K562 (cell line): ENCODE measurements around the gene PDE4D. TPM values are rescaled to one million over a fixed set of nuclear protein-coding genes. Genes with fewer than 3 reads are reported as not detected.

ENCODE experiments used
- ATAC-seq: fragments of 200-7000 bp; cut with Tn5 transposase; 3 replicates; pipeline ENCODE4 v1.9.1; 2020; ENCODE audit warnings: moderate library complexity
- BruUV-seq: library from RNA; stranded (reverse); fragments of 400-500 nt; replicated peaks from 2 replicates; lab custom pipeline; 2021; lab: Mats Ljungman, UMichigan
- CTCF ChIA-PET: fragments of 300-600 bp; formaldehyde crosslinking; extraction: SDS; loops from one replicate; lab custom pipeline; 2021; ENCODE audit warnings: low intra/inter-chr PET ratio; lab: Yijun Ruan, JAX
- POLR2A ChIA-PET: fragments of 300-600, 350-650 bp; sonication (Branson Sonifier 250); formaldehyde crosslinking; extraction: SDS; loops from one replicate; lab custom pipeline; 2021; ENCODE audit warnings: antibody characterized with exemption, inconsistent platforms; lab: Yijun Ruan, JAX
- DNase-seq, 4 experiments: peaks; one replicate each; pipeline versions ENCODE4 v3.0.0 to v3.0.0-alpha.2; 2011 to 2018; ENCODE audit warnings: low spot score in 3 of 4, mixed read lengths in 3 of 4; ENCODE audit errors: extremely low read depth in 1 of 4
- FAIRE-seq: peaks from 2 replicates; lab custom pipeline; 2011; peaks lifted over from hg19 to GRCh38; lab: Jason Lieb, UNC
- H2AFZ ChIP-seq: 2 replicates; pipeline ENCODE4 v1.6.0; 2011; ENCODE audit warnings: low read depth, low read length, control low read depth, inconsistent platforms
- H3K27ac ChIP-seq: fragments of 200-600 bp; 3 replicates; pipeline ENCODE4 v1.8.0; 2011; ENCODE audit warnings: low read depth, mild to moderate bottlenecking, control low read depth, inconsistent platforms, low read length, moderate library complexity, mixed read lengths; ENCODE audit errors: extremely low read depth
- H3K27me3 ChIP-seq, 2 experiments: fragments of 300-600 bp in 1 of 2; 2 replicates in 1 of 2; 3 replicates in 1 of 2; pipeline versions ENCODE4 v1.6.0 to v1.8.0; 2011; ENCODE audit warnings: inconsistent platforms in 2 of 2, low read length in 2 of 2, mild to moderate bottlenecking in 1 of 2, mixed read lengths in 1 of 2, moderate library complexity in 1 of 2; ENCODE audit not compliant: control insufficient read depth in 2 of 2, insufficient read depth in 2 of 2
- H3K36me3 ChIP-seq: fragments of 300-600 bp; 3 replicates; pipeline ENCODE4 v1.8.0; 2011; ENCODE audit warnings: mild to moderate bottlenecking, low read length, inconsistent platforms; ENCODE audit not compliant: control insufficient read depth, insufficient read depth
- H3K4me1 ChIP-seq, 2 experiments: fragments of 200-600 bp in 1 of 2; replicated peaks in 1 of 2; 2 replicates in 1 of 2; 3 replicates in 1 of 2; pipeline versions ENCODE4 v1.5.1 to v1.8.0; 2011; ENCODE audit warnings: inconsistent platforms in 2 of 2, low read length in 2 of 2, mild to moderate bottlenecking in 1 of 2, mixed read lengths in 1 of 2, moderate library complexity in 1 of 2; ENCODE audit not compliant: control insufficient read depth in 2 of 2, insufficient read depth in 2 of 2
- H3K4me2 ChIP-seq: 2 replicates; pipeline ENCODE4 v1.6.1; 2011; ENCODE audit warnings: low read length, control low read depth, inconsistent platforms, mixed read lengths; ENCODE audit not compliant: insufficient read depth
- H3K4me3 ChIP-seq: fragments of 200-600 bp; sonication (generic), shearing (Covaris generic); 2 replicates; pipeline ENCODE4 v1.5.1; 2016; ENCODE audit warnings: control low read depth, inconsistent platforms
- H3K79me2 ChIP-seq: fragments of 200-600 bp; 3 replicates; pipeline ENCODE4 v1.8.0; 2011; ENCODE audit warnings: low read length, inconsistent platforms; ENCODE audit not compliant: control insufficient read depth, insufficient read depth
- H3K9ac ChIP-seq, 2 experiments: 2 replicates each; pipeline versions ENCODE4 v1.6.0 to v1.6.1; 2011; ENCODE audit warnings: low read depth in 2 of 2, low read length in 2 of 2, control low read depth in 1 of 2, inconsistent platforms in 1 of 2, mild to moderate bottlenecking in 1 of 2, mixed read lengths in 1 of 2; ENCODE audit not compliant: insufficient read depth in 1 of 2
- H3K9me1 ChIP-seq: one replicate; pipeline ENCODE4 v1.6.0; 2011; ENCODE audit warnings: inconsistent platforms, mild to moderate bottlenecking, low read length, moderate library complexity; ENCODE audit not compliant: control insufficient read depth, insufficient read depth
- H3K9me3 ChIP-seq: replicated peaks from 2 replicates; pipeline ENCODE4 v1.5.1; 2011; ENCODE audit warnings: low read depth, low read length, inconsistent platforms; ENCODE audit not compliant: control insufficient read depth, insufficient read depth
- H4K20me1 ChIP-seq: replicated peaks from 2 replicates; pipeline ENCODE4 v1.6.1; 2011; ENCODE audit warnings: low read length, inconsistent platforms, mixed read lengths; ENCODE audit not compliant: control insufficient read depth, insufficient read depth
- ATF1 ChIP-seq, 2 experiments: fragments of 450-650 bp in 1 of 2; IDR thresholded peaks; 2 replicates each; pipeline ENCODE4 v1.6.1; 2016; ENCODE audit warnings: missing compliant biosample characterization in 1 of 2, missing genetic modification characterization in 1 of 2
- CBX8 ChIP-seq: fragments of 200-600 bp; sonication (generic); IDR thresholded peaks from 2 replicates; pipeline ENCODE4 v1.6.1; 2012; ENCODE audit warnings: borderline replicate concordance, mixed run types, low read depth, mild to moderate bottlenecking, moderate library complexity, mixed read lengths, low read length, control low read depth, inconsistent platforms; ENCODE audit not compliant: poor library complexity, severe bottlenecking; ENCODE audit errors: extremely low read depth
- FOXK2 ChIP-seq, 2 experiments: fragments of 450-650 bp; IDR thresholded peaks in 1 of 2; conservative IDR thresholded peaks in 1 of 2; 2 replicates each; pipeline ENCODE4 v1.6.1; 2016; ENCODE audit warnings: low read depth in 2 of 2, mild to moderate bottlenecking in 1 of 2
- SMARCB1 ChIP-seq: IDR thresholded peaks from 2 replicates; pipeline ENCODE4 v1.6.1; 2011; ENCODE audit warnings: improper control_type of control experiment, low read depth; ENCODE audit not compliant: insufficient read length
- VEZF1 ChIP-seq: fragments of 200-800 bp; sonication (Bioruptor generic); IDR thresholded peaks from 2 replicates; pipeline ENCODE4 v1.6.1; 2017; ENCODE audit warnings: missing genetic modification characterization, missing compliant biosample characterization
- ZNF253 ChIP-seq: fragments of 250-450 bp; sonication (Bioruptor Pico); conservative IDR thresholded peaks from 2 replicates; pipeline ENCODE4 v1.6.1; 2021; ENCODE audit warnings: mild to moderate bottlenecking
- ZNF395 ChIP-seq: fragments of 200-800 bp; sonication (Bioruptor generic); IDR thresholded peaks from 2 replicates; pipeline ENCODE4 v1.6.1; 2017; ENCODE audit warnings: missing genetic modification characterization, missing compliant biosample characterization
- ZNF584 ChIP-seq: fragments of 200-800 bp; sonication (Bioruptor generic); IDR thresholded peaks from 2 replicates; pipeline ENCODE4 v1.6.1; 2016; ENCODE audit warnings: low read depth, mild to moderate bottlenecking, missing genetic modification characterization, missing compliant biosample characterization
- WGBS: fragments of 100-300 bp; shearing (Covaris generic); methylation state at CpG from one replicate; pipeline ENCODE4 v1.1.6; 2016; ENCODE audit warnings: low coverage, mixed read lengths; ENCODE audit not compliant: insufficient coverage; ENCODE audit errors: missing lambda C conversion rate; 5-methylcytosine and 5-hydroxymethylcytosine counted together
- in situ Hi-C: fragments of 300-500 bp; cut with MboI; formaldehyde crosslinking; loops from 4 replicates; pipeline ENCODE4 v1.15.0; 2018; ENCODE audit warnings: inconsistent platforms, mixed read lengths
- intact Hi-C: fragments of 100-400 bp; cut with micrococcal nuclease; formaldehyde crosslinking; loops from 2 replicates; pipeline ENCODE4 v1.14.2; 2022
- polyA plus RNA-seq, 8 experiments: library from polyadenylated mRNA; depleted of rRNA in 4 of 8; stranded (reverse) in 5 of 8; unstranded in 3 of 8; fragments of >200 nt; fragmentation: Nextera tagmentation in 2 of 8; fragmentation: Illumina TruSeq in 1 of 8; extraction: Ambion mirVana in 2 of 8; extraction: Trizol in 1 of 8; gene quantifications; 2 replicates each; pipeline versions ENCODE4 v1.2.1 to v1.2.3, GENCODE V29; 2011 to 2014; ENCODE audit warnings: inconsistent platforms in 1 of 8, missing spikeins in 1 of 8
- total RNA-seq, 7 experiments: library from RNA; depleted of rRNA in 6 of 7; stranded (reverse); fragments of >200 nt in 6 of 7; fragmentation: Illumina TruSeq in 2 of 7; extraction: Trizol in 2 of 7; gene quantifications; 2 replicates each; pipeline versions ENCODE4 v1.2.1 to v1.2.3, GENCODE V29; 2011 to 2021; ENCODE audit warnings: low replicate concordance in 1 of 7

The PDE4D gene
- total and polyA plus RNA-seq, 9 of the 15 experiments (the other 6 are each of a cell fraction or from before 2014, with no cell fraction given), result 0.04 to 0.46 (median 0.13) TPM

GRCh38 chr5:58933891-58934628 is 959.5 kb downstream of the PDE4D start:
- H3K9me1 ChIP-seq, result no peaks in the 10 kb centered on the region
- no peaks in the 10 kb centered on the region for H3K27me3 ChIP-seq
- in situ Hi-C loops (no loop called here), intact Hi-C loops (no loop called here)
- no peaks in the 10 kb centered on the region for H3K36me3 ChIP-seq
- H4K20me1 ChIP-seq, result no peaks in the 10 kb centered on the region
- ChIA-PET CTCF (no interaction called here), POLR2A (no interaction called here)
- no peak overlapping the region for H3K4me2 ChIP-seq
- FAIRE-seq, result no peak
- no peak for ATAC-seq
- H3K79me2 ChIP-seq, result peaks cover 12% of the 10 kb centered on the region; the same call in 2 of the 3 replicates
- TF ChIP-seq FOXK2 (conservative IDR thresholded peaks at IDR 0.05 in 1 of 2, IDR thresholded peaks at IDR 0.05 in 1 of 2; ENCODE audit: low read depth in 2 of 2) (no peak), SMARCB1 (no peak), ZNF395 (CRISPR knock-in tag) (no peak), ZNF253 (no peak), ATF1 (CRISPR knock-in tag; IDR thresholded peaks at IDR 0.05) (no peak), ATF1 (tag; IDR thresholded peaks at IDR 0.05) (no peak), VEZF1 (CRISPR knock-in tag) (no peak), ZNF584 (no peak), CBX8 (no peak)
- WGBS, result 2% methylated on average over 6 of the region's 6 CpGs
- no peak for DNase-seq
- no peak overlapping the region for H3K27ac ChIP-seq
- no peak overlapping the region for H3K4me3 ChIP-seq
- no peaks in the 10 kb centered on the region for H3K9me3 ChIP-seq
- no TSS peak for BruUV-seq
- H3K9ac ChIP-seq, result no peak overlapping the region
- H2AFZ ChIP-seq, result no peak overlapping the region
- H3K4me1 ChIP-seq, result peaks cover 0 to 2% of the 10 kb centered on the region in 2 experiments; a peak in 1 of 5 replicates
